M059J (cell line): Measurements from ENCODE around the gene CWC22. TPM values are rescaled to one million over a fixed set of nuclear protein-coding genes. Genes with fewer than 3 reads are reported as not detected.
"Not testable (repeated sequence)": the region's sequence is repeated elsewhere in the genome, so short reads cannot be mapped to it uniquely, and the experiment has no call there.

Experiments
- DNase-seq: peaks from one replicate; pipeline ENCODE4 v3.0.0-alpha.2; 2012; ENCODE audit warnings: low read depth
- total RNA-seq: library from RNA; depleted of rRNA; stranded (reverse); fragments of >200 nt; shearing (Covaris generic); gene quantifications from 2 replicates; pipeline ENCODE4 v1.2.3, GENCODE V29; 2014

The CWC22 gene
- total RNA-seq, 1 experiment from 2014 or later, result 15.9 TPM

- no peak for DNase-seq
These were observed 54.4 kb downstream of the CWC22 start for GRCh38 chr2:179952658-179953057.

DNA sequence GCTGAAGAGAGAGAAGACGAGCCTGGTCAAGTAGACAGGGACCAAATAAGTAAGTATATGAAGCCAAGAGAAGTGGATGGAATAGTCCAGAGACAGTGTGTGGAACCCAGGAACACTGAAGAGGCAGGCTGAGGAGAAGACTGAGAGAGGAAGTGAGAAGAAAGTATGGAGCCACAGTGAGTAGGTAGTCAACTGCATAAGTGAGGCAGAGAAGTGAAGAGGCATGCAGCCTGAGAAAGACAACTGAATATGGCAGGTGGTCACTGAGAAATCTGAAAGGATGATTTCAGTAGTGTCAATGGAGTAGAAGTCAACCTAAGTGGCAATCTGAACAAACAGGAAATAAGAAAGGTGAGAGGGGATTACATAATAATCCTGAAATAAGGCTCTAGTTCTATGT is 55.4 kb downstream of the CWC22 start:
- no peak for DNase-seq

GRCh38 chr2:179950391-179950790 is 56.7 kb downstream of the CWC22 start:
- no peak for DNase-seq

DNA sequence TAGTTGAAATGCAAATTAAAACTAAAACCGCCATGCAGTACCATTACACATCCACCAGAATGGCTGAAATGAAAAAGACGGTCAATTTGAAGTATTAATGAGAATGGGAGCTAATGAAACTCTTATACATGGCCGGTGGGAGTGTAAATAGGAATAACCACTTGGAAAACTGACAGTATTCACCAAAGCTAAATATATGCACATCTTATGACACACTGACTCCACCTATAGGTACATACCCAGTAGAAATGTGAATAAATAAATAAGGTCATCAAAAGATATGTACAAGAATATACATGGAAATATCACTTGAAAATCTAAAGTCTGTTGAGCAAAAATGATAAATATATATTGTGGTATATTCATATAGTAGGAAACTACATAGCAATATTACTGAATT is 57.7 kb downstream of the CWC22 start:
- DNase-seq, result no peak

DNA sequence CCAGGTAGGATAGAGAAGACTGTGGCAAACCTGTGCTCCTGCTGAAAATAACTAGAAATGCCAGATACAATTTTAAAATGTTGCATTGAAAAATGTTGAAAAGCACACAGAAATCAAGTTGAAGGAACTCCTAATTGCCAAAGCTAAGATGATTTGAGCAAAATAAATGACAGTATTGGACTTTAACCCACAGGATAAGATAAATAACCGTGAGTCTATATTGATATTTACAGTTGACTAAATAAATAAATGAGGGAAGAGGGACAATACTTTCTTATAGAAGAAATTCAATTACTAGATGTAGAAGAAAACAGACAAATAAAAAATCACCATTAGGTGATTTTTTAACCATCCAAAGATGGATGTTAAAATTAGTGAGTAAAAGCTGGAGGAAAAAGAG is 59.0 kb downstream of the CWC22 start:
- DNase-seq, result no peak

DNA sequence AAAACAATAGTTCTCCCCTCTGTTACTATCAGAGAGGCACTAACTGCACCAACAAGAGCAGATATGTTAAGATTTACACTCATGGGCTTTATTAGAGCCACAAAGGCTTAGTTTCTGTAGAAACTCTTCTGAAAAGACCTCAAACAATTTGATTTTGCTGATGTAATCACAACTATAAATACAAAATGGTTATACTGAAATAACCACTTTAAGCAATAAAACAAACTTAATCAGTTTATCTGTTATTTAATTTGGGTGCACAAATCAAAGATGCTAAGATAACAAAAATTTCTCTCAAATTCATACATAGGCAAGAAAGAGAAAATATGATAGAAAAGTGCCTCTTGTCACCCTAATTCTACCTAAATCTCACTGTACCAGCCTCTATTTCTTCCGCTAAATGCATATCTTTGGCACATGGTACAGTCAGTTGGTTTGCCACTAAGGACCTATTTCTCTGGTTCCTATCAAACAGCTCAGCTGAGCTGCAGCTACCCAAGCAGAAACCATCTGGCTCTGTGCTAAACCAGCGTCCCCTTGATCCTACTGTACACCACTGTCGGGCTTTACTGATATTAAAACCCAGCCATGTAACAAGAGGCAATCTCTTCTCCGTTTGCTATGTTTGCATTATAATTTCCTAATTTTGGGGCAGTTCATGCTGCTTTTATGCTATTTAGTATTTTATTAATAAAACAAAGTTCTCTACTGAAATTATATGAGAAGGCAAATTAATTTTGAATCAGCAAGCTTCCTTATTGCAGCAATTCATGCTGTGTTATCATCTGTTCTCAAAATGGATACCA is 60.1 kb downstream of the CWC22 start:
- DNase-seq, result no peak

DNA sequence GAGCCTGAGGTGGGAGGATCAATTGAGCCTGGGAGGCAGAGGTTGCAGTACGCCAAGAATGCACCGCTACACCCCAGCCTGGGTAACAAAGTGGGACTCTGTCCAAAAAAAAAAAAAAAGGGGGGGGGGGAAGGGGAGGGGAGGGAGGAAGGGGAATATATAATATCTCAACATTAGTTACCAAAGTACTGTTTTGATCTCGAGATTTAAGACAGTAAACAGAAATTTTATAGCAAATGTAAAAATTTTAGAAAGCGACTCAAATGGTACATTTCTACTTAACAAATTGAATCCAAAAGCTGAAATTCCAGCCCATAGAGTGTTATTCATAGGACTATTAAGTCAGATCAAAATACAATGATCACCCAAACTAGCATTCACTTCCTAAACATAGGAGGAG is 60.8 kb downstream of the CWC22 start:
- no peak for DNase-seq

DNA sequence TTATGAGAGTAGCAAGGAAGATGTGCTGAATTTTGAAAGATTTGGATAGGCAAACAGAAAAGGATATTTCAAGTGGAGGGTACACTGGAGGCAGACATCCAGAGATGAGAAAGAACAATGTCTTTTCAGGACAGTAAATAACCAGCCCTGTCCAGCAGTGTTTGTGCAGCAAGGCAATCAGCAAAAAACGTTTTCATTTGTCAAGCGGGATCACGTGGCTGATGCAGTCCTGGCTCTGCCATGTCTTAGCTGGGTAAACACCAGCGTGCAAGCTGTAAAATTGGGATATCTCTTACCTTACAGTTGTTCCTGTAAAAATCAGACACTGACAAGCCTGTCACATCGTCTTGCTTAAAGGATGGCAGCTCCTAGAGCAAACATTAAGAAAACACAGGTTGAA is 67.8 kb downstream of the CWC22 start:
- DNase-seq, result no peak

DNA sequence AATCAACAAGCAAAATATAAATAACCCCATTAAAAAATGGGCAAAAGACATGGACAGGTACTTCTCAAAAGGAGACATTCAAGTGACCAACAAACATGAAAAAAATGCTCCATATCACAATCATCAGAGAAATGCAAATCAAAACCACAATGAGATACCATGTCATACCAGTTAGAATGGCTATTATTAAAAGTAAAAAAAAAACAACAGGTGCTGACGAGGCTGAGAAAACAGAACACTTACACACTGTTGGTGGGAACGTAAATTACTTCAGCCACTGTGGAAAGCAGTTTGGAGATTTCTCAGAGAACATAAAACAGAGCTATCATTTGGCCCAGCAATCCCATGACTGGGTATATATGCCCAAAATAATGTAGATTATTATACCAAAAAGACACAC is 69.1 kb downstream of the CWC22 start:
- DNase-seq, result no peak

GRCh38 chr2:179936654-179937053 is 70.4 kb downstream of the CWC22 start:
- DNase-seq, result peak; percentile 21

- DNase-seq, result no peak
These were observed 71.0 kb downstream of the CWC22 start for GRCh38 chr2:179936141-179936540.

DNA sequence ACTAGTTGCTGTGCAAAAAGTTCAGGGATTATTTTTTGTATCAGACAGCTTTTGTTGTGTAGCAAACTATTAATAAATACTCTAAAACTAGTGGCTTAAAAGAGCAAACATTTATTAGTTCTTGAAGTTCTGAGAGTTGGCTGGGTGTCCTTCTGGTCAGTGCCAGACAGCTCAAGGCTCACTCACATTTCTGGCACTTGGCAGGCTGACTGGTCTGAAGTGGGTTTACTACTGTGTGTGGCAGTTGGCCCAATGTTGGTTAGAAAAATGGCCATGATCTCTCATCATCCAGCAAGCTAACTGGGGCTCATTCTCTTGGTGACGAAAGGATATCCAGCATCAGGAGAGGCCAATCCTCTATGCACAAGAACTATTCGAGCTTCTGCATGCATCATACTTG is 74.3 kb downstream of the CWC22 start:
- peak; percentile 6 for DNase-seq

- no peak for DNase-seq
These were observed 75.6 kb downstream of the CWC22 start for GRCh38 chr2:179931502-179931901.

DNA sequence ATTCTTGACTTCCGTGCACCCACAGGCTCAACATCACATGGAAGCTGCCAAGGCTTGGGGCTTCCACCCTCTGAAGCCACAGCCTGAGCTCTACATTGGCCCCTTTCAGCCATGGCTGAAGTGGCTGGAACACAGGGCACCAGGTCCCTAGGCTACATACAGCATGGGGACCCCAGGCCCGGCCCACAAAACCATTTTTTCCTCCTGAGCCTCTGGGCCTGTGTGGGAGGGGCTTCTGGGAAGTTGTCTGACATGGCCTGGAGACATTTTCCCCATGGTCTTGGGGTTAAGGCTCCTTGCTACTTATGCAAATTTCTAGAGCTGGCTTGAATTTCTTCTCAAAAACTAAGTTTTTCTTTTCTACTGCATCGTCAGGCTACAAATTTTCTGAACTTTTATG is 77.1 kb downstream of the CWC22 start:
- not testable (repeated sequence) for DNase-seq

DNA sequence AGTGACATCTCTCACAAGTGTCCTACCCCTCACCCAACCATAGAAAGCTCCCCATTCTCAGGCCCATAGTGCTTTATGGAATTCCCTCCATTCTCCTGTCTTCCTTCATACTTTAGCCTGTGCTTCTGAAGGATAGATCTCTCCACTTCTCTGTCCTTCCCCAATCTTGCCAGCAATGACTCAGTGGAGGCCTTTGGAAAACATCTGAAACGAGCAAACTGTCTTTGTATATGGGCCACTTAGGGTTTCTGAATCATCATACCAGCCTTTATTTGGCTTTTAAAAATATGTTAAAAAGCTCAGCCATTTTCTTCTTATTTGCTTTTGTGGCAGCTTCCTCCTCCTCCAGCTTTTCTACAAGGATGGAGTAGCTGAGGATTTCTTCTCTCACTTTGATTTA is 80.1 kb downstream of the CWC22 start:
- DNase-seq, result no peak

- no peak for DNase-seq
These were observed 81.4 kb downstream of the CWC22 start for GRCh38 chr2:179925713-179926112.

DNA sequence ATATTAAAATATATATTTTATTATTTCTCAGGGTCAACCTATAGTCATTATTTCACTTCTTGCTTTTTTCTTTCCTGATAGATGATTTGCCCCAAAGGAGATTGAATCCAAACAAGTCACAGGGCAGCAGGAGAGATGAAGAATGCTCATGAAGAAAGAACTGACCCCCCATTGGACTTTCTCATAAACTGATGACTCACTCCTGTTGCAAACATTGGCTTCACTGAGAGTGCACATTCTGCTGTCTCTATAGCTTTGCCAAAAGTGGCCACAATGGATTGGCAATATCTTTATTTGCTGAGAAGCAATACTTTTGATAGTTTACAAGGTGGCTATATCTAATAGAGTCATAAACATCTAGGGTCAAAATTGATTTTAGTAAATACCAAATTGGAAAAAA is 89.8 kb downstream of the CWC22 start:
- DNase-seq, result peak; percentile 44

GRCh38 chr2:179915395-179915992 is 91.6 kb downstream of the CWC22 start:
- DNase-seq, result no peak

GRCh38 chr2:179913809-179914208 is 93.3 kb downstream of the CWC22 start:
- DNase-seq, result no peak

- no peak for DNase-seq
These were observed 95.5 kb downstream of the CWC22 start for GRCh38 chr2:179911569-179911968.

- no peak for DNase-seq
These were observed 96.4 kb downstream of the CWC22 start for GRCh38 chr2:179910735-179911113.

DNA sequence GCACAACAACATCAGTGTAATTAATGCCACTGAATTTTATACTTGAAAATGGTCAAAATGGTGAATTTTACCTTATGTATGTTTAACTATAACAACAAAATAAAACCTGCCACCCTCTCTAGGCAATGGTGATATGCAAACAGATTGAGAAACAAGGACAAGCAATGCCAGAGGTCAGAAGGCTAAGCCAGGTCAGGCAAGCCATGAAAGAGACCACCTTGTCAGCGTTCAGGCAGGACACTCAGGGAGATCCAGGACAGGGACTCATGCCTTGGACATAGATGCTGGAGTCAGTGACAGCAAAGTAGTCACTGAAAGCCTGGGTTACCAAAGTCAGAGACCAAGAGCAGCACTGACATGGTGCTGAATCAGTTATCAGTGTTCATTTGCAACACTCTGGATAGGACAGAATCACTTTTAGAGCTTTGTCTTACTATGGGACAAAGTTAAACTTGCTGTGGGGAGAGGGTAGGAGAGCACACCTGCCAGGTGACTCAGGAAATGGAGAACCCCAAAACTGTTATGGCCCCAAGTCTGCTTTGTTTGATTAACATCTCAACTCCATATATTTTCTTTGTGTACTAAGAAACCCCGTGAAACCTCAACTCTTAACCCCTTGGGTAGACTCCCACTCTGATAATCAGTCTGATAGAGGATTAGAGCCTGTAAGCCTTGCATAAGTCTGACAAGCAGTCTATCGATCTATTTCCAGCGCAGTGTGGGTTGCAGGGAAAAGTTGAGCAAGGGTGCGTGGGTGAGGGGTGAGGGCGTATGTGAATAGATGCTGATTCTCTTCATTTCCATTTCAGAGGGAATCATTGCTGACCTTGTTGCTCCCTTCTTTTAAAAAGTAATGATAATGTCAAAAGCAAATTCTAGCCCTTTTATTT is 97.0 kb downstream of the CWC22 start:
- no peak for DNase-seq

DNA sequence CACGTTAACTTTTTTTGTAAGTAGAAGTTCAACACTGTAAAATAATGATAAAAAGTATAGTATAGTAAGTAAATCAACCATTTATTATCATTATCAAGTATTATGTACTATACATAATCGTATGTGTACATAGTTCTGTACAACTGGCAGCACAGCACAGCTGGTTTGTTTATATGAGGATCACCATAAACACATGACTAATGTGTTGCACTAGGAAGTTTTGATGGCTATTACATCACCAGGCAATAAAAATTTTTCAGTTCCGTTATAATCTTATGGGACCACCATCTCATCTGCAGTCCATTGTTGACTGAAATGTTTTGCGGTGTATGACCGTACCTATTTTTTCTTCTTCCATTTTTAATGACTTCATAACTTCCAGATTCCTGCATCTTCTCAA is 106.4 kb downstream of the CWC22 start:
- no peak for DNase-seq
